Measurements from ENCODE around the gene N4BP2L2. TPM values are rescaled to one million over a fixed set of nuclear protein-coding genes. Genes with fewer than 3 reads are reported as not detected.

Gene N4BP2L2
- total and polyA plus RNA-seq, 2 of the 4 experiments (the other 2 are of a cell fraction): 28.7 to 34.6 TPM

- Histone ChIP-seq H3K27ac (ENCODE audit: insufficient read depth, low read length) (no peak overlapping the region), H3K9me1 (ENCODE audit: insufficient read depth, low read length) (no peaks in the 10 kb centered on the region; the same call in 1 of the 2 replicates), H3K4ac (ENCODE audit: low read depth, low read length) (no peak overlapping the region), H2BK5ac (ENCODE audit: low read depth, low read length, poor library complexity, severe bottlenecking) (no peak overlapping the region), H3K4me3 (ENCODE audit: insufficient read depth, low read depth, low read length) (no peak overlapping the region), H4K20me1 (ENCODE audit: insufficient read depth, low read length) (no peaks in the 10 kb centered on the region), H3K56ac (ENCODE audit: extremely low read depth, insufficient read depth, low read length) (no peak overlapping the region), H2BK120ac (ENCODE audit: low read depth, low read length) (no peak overlapping the region), H2BK20ac (ENCODE audit: low read depth, low read length) (no peak overlapping the region), H2AK5ac (ENCODE audit: low read depth, low read length) (no peak overlapping the region), H4K91ac (ENCODE audit: insufficient read depth, low read depth, low read length) (no peak overlapping the region), H2AK9ac (replicated peaks; ENCODE audit: low read depth, low read length, poor library complexity) (no peak overlapping the region), H3K4me2 (ENCODE audit: low read depth, low read length) (no peak overlapping the region), H4K8ac (ENCODE audit: low read depth in 2 of 2, low read length in 2 of 2) (no peak overlapping the region), H3K9ac (ENCODE audit: low read depth, low read length) (no peak overlapping the region), H3K9me3 (ENCODE audit: control insufficient read depth, insufficient read depth, low read length) (no peaks in the 10 kb centered on the region), H3K4me1 (ENCODE audit: control insufficient read depth, insufficient read depth, low read length) (no peaks in the 10 kb centered on the region), H4K5ac (ENCODE audit: low read depth, low read length) (no peak overlapping the region), H3K23ac (ENCODE audit: low read depth, low read length) (no peak overlapping the region), H3K14ac (replicated peaks; ENCODE audit: low read depth, low read length) (no peak overlapping the region), H3K79me1 (ENCODE audit: low read depth in 1 of 2, low read length in 2 of 2) (no peaks in the 10 kb centered on the region), H2AFZ (replicated peaks; ENCODE audit: low read length, poor library complexity) (no peak overlapping the region), H3K27me3 (ENCODE audit: control insufficient read depth, insufficient read depth, low read length) (no peaks in the 10 kb centered on the region), H3K18ac (ENCODE audit: low read depth, low read length) (no peak overlapping the region), H2BK15ac (ENCODE audit: low read depth, low read length) (no peak overlapping the region), H3K36me3 (ENCODE audit: control insufficient read depth, insufficient read depth, low read length) (peaks cover 1% of the 10 kb centered on the region; the same call in 1 of the 2 replicates)
- BruUV-seq (replicated peaks): no TSS peak
- TF ChIP-seq CTCF (conservative IDR thresholded peaks at IDR 0.05; ENCODE audit: low read depth, low read length) (no peak), MXI1 (IDR thresholded peaks at IDR 0.05; ENCODE audit: borderline replicate concordance, low read depth, low read length) (no peak), NFE2L2 (IDR thresholded peaks at IDR 0.05; ENCODE audit: low read depth, low read length) (0 out of 2 replicates have a peak, but pooled peaks have one; percentile 5), MAFK (IDR thresholded peaks at IDR 0.05; ENCODE audit: low read depth, low read length) (peak; percentile 84), RCOR1 (IDR thresholded peaks at IDR 0.05; ENCODE audit: insufficient replicate concordance, low read length) (no peak), RAD21 (IDR thresholded peaks at IDR 0.05; ENCODE audit: low read length) (no peak)
- POLR2A ChIA-PET (ENCODE audit: unreplicated experiment): no interaction called here
- ATAC-seq (ENCODE audit: low read depth) (peak; percentile 46), DNase-seq (no peak)
- intact Hi-C loops (cut with micrococcal nuclease) (no loop called here), dilution Hi-C loops (cut with HindIII; ENCODE audit: low sequenced_read_pairs, unreplicated experiment) (no loop called here), in situ Hi-C loops (cut with MboI; ENCODE audit: low sequenced_read_pairs) (no loop called here)
- CTCF ChIA-PET: no interaction called here
- WGBS, 2 experiments (ENCODE audit: extremely low coverage in 2 of 2, insufficient read length in 1 of 2): no CpG with 5 or more reads among the region's 3 CpGs
These were observed 66.4 kb downstream of the N4BP2L2 start for GRCh38 chr13:32472194-32472621.

Measured in IMR-90 (cell line).